Hepatocyte (in vitro differentiated cells): ENCODE measurements around the gene CDC6. TPM values are rescaled to one million over a fixed set of nuclear protein-coding genes. Genes with fewer than 3 reads are reported as not detected.

ENCODE experiments used
- DNase-seq: peaks from one replicate; pipeline ENCODE4 v3.0.0-alpha.2; 2016; ENCODE audit warnings: low spot score
- H2AFZ ChIP-seq: fragments of 200-600 bp; sonication (generic); 2 replicates; pipeline ENCODE4 v1.6.0; 2016; ENCODE audit warnings: antibody characterized with exemption, mild to moderate bottlenecking
- H3K27ac ChIP-seq: fragments of 200-600 bp; sonication (generic); 2 replicates; pipeline ENCODE4 v1.5.1; 2016; ENCODE audit warnings: mild to moderate bottlenecking
- H3K27me3 ChIP-seq: fragments of 200-600 bp; sonication (generic); 2 replicates; pipeline ENCODE4 v1.6.1; 2016
- H3K36me3 ChIP-seq: fragments of 200-600 bp; sonication (generic); replicated peaks from 2 replicates; pipeline ENCODE4 v1.5.1; 2016; ENCODE audit warnings: low read depth; ENCODE audit not compliant: insufficient read depth
- H3K4me1 ChIP-seq: fragments of 200-600 bp; sonication (generic); 2 replicates; pipeline ENCODE4 v1.5.1; 2016; ENCODE audit warnings: mild to moderate bottlenecking, moderate library complexity; ENCODE audit not compliant: insufficient read depth
- H3K4me2 ChIP-seq: fragments of 200-600 bp; sonication (generic); 2 replicates; pipeline ENCODE4 v1.6.0; 2016
- H3K4me3 ChIP-seq: fragments of 200-600 bp; sonication (generic); 2 replicates; pipeline ENCODE4 v1.5.1; 2016; ENCODE audit warnings: mild to moderate bottlenecking
- H3K79me2 ChIP-seq: fragments of 200-600 bp; sonication (generic); 2 replicates; pipeline ENCODE4 v1.6.0; 2017; ENCODE audit warnings: mild to moderate bottlenecking
- H3K9me2 ChIP-seq: fragments of 200-600 bp; sonication (generic); replicated peaks from 2 replicates; pipeline ENCODE4 v1.6.0; 2017; ENCODE audit warnings: mild to moderate bottlenecking; ENCODE audit not compliant: insufficient read depth
- H3K9me3 ChIP-seq: fragments of 200-600 bp; sonication (generic); 2 replicates; pipeline ENCODE4 v1.5.1; 2016; ENCODE audit warnings: low read depth, mild to moderate bottlenecking
- H4K20me1 ChIP-seq: fragments of 200-600 bp; sonication (generic); 2 replicates; pipeline ENCODE4 v1.6.0; 2016; ENCODE audit warnings: mild to moderate bottlenecking; ENCODE audit not compliant: insufficient read depth, poor library complexity, severe bottlenecking
- CTCF ChIP-seq: fragments of 200-600 bp; sonication (generic); IDR thresholded peaks from 2 replicates; pipeline ENCODE4 v1.5.1; 2016; ENCODE audit warnings: antibody characterized with exemption, mild to moderate bottlenecking; ENCODE audit not compliant: poor library complexity
- EZH2 ChIP-seq: fragments of 200-600 bp; sonication (generic); IDR thresholded peaks from 2 replicates; pipeline ENCODE4 v1.6.1; 2016; ENCODE audit warnings: antibody characterized with exemption, mild to moderate bottlenecking, borderline replicate concordance
- EZH2phosphoT487 ChIP-seq: fragments of 200-600 bp; sonication (generic); IDR thresholded peaks from one replicate; pipeline ENCODE4 v1.6.1; 2018; ENCODE audit warnings: antibody characterized with exemption, mild to moderate bottlenecking, low read depth, moderate library complexity; ENCODE audit not compliant: unreplicated experiment, severe bottlenecking
- WGBS: methylation state at CpG from one replicate; pipeline ENCODE4 v1.1.6; 2016; ENCODE audit warnings: low lambda C conversion rate; ENCODE audit errors: missing lambda C conversion rate; 5-methylcytosine and 5-hydroxymethylcytosine counted together
- polyA plus RNA-seq: library from polyadenylated mRNA; unstranded; fragments of >200 nt; fragmentation: Nextera tagmentation; extraction: Ambion mirVana; gene quantifications from 2 replicates; pipeline ENCODE4 v1.2.1, GENCODE V29; 2016
- total RNA-seq: library from RNA; depleted of rRNA; stranded (reverse); fragments of >200 nt; gene quantifications from 2 replicates; pipeline ENCODE4 v1.2.3, GENCODE V29; 2014

CDC6 gene
- total and polyA plus RNA-seq, 2 experiments from 2014 or later = 5.1 to 5.8 TPM

GRCh38 chr17:40251576-40251975 lies 36.1 kb upstream of the CDC6 start:
- H3K4me3 ChIP-seq = no peak overlapping the region
- H2AFZ ChIP-seq = no peak overlapping the region
- H3K36me3 ChIP-seq = peaks cover 2% of the 10 kb centered on the region
- DNase-seq = peak; percentile 78
- H3K9me2 ChIP-seq = no peaks in the 10 kb centered on the region
- H3K4me1 ChIP-seq = peaks cover 4% of the 10 kb centered on the region
- no peak overlapping the region for H3K4me2 ChIP-seq
- H3K9me3 ChIP-seq = no peaks in the 10 kb centered on the region
- TF ChIP-seq EZH2phosphoT487 = no peak
- no peak for TF ChIP-seq CTCF
- no peak for TF ChIP-seq EZH2
- H4K20me1 ChIP-seq = peaks cover 28% of the 10 kb centered on the region
- H3K27ac ChIP-seq = peak overlapping the region; percentile 65
- peaks cover 85% of the 10 kb centered on the region for H3K79me2 ChIP-seq
- no peaks in the 10 kb centered on the region for H3K27me3 ChIP-seq

- 89% methylated on average over 3 of the region's 3 CpGs for WGBS
- H3K4me1 ChIP-seq = peaks cover 4% of the 10 kb centered on the region
- no peak overlapping the region for H3K4me2 ChIP-seq
- no peaks in the 10 kb centered on the region for H3K9me2 ChIP-seq
- H2AFZ ChIP-seq = no peak overlapping the region
- peaks cover 79% of the 10 kb centered on the region for H3K79me2 ChIP-seq
- H3K4me3 ChIP-seq = no peak overlapping the region
- DNase-seq = no peak
- peaks cover 5% of the 10 kb centered on the region for H3K36me3 ChIP-seq
- H3K27me3 ChIP-seq = no peaks in the 10 kb centered on the region
- no peaks in the 10 kb centered on the region for H3K9me3 ChIP-seq
- no peak overlapping the region for H3K27ac ChIP-seq
- TF ChIP-seq EZH2phosphoT487 = no peak
- no peak for TF ChIP-seq CTCF
- TF ChIP-seq EZH2 = no peak
- H4K20me1 ChIP-seq = peaks cover 21% of the 10 kb centered on the region
Measured at GRCh38 chr17:40253565-40253964, 34.1 kb upstream of the CDC6 start.

DNA sequence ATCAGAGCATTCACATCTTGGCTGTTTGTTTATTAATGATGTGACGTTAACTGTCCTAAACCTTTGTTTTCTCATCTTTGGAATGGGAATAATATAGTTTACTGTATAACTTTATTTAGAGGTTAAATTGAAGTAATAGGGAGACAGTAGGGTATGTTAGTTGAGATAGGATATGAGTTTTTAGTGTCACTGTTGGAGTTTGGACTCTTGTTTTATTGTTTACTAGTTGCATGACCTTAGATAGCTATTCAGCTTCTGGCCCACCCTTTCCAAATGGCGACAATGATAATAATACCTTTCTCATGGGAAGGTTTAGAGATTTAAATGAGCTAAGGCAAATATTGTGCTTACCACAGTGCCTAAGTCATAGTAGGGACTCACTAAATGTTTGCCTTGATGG lies 28.2 kb upstream of the CDC6 start:
- no peak overlapping the region for H3K27ac ChIP-seq
- DNase-seq = no peak
- TF ChIP-seq CTCF = no peak
- TF ChIP-seq EZH2phosphoT487 = no peak
- no peak for TF ChIP-seq EZH2
- peaks cover 5% of the 10 kb centered on the region for H3K36me3 ChIP-seq
- H3K9me3 ChIP-seq = no peaks in the 10 kb centered on the region
- H3K79me2 ChIP-seq = peaks cover 35% of the 10 kb centered on the region
- WGBS = 91% methylated on average over 2 of the region's 2 CpGs
- no peak overlapping the region for H2AFZ ChIP-seq
- H4K20me1 ChIP-seq = no peaks in the 10 kb centered on the region
- no peaks in the 10 kb centered on the region for H3K27me3 ChIP-seq
- H3K4me2 ChIP-seq = no peak overlapping the region
- no peaks in the 10 kb centered on the region for H3K4me1 ChIP-seq
- H3K4me3 ChIP-seq = no peak overlapping the region
- H3K9me2 ChIP-seq = no peaks in the 10 kb centered on the region

DNA sequence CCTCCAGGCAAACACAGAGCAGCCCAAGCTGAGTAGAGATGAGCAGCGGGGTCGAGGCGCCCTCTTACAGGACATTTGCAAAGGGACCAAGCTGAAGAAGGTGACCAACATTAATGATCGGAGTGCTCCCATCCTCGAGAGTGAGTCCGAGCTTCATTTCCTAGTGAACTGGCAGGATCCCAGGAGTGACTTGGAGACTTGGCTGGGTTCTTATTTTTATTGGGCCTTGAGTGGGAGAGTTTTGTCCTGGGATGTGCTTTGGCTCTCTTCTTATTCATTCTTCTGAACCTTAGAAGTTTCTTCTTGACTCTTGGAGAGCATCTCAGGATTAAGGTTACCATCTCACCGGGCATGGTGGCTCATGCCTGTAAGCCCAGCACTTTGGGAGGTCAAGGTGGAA lies 27.2 kb upstream of the CDC6 start:
- Histone ChIP-seq H3K9me2 (no peaks in the 10 kb centered on the region), H3K4me2 (no peak overlapping the region), H3K27me3 (no peaks in the 10 kb centered on the region), H3K79me2 (peaks cover 26% of the 10 kb centered on the region), H4K20me1 (no peaks in the 10 kb centered on the region), H3K4me1 (no peaks in the 10 kb centered on the region), H2AFZ (no peak overlapping the region), H3K4me3 (no peak overlapping the region), H3K27ac (no peak overlapping the region), H3K36me3 (peaks cover 5% of the 10 kb centered on the region), H3K9me3 (no peaks in the 10 kb centered on the region)
- TF ChIP-seq EZH2 (no peak), CTCF (no peak), EZH2phosphoT487 (no peak)
- 99% methylated on average over 7 of the region's 7 CpGs for WGBS
- no peak for DNase-seq
